IMR-90 (cell line): ENCODE results near the gene WIPI1. TPM values are rescaled to one million over a fixed set of nuclear protein-coding genes. Genes with fewer than 3 reads are reported as not detected.
"Not testable (repeated sequence)": the region's sequence is repeated elsewhere in the genome, so short reads cannot be mapped to it uniquely, and the experiment has no call there.

ENCODE experiments used
- ATAC-seq: fragments of 200-7000 bp; cut with Tn5 transposase; 2 replicates; pipeline ENCODE4 v1.9.1; 2020; ENCODE audit warnings: low read depth, mild to moderate bottlenecking, moderate library complexity
- BruUV-seq: library from RNA; stranded (reverse); fragments of 400-500 nt; replicated peaks from 2 replicates; lab custom pipeline; 2021; lab: Mats Ljungman, UMichigan
- CTCF ChIA-PET: fragments of 300-600 bp; formaldehyde crosslinking; extraction: SDS; loops from one replicate; lab custom pipeline; 2021; ENCODE audit warnings: antibody characterized with exemption; lab: Yijun Ruan, JAX
- POLR2A ChIA-PET: fragments of 300-600 bp; sonication (Branson Sonifier 250); formaldehyde crosslinking; loops from one replicate; lab custom pipeline; 2022; ENCODE audit warnings: antibody characterized with exemption; ENCODE audit not compliant: unreplicated experiment; lab: Charles Lee
- DNase-seq: peaks from one replicate; pipeline ENCODE4 v3.0.0; 2013
- H2AFZ ChIP-seq: replicated peaks from 2 replicates; pipeline ENCODE3; 2013; ENCODE audit warnings: low read length, mild to moderate bottlenecking; ENCODE audit not compliant: poor library complexity
- H2AK5ac ChIP-seq: 2 replicates; pipeline ENCODE4 v1.6.1; 2013; ENCODE audit warnings: low read depth, low read length, inconsistent platforms
- H2AK9ac ChIP-seq: replicated peaks from 2 replicates; pipeline ENCODE3; 2013; ENCODE audit warnings: mild to moderate bottlenecking, low read depth, low read length, moderate library complexity; ENCODE audit not compliant: poor library complexity
- H2BK120ac ChIP-seq: 2 replicates; pipeline ENCODE4 v1.6.1; 2013; ENCODE audit warnings: low read depth, low read length, inconsistent platforms
- H2BK15ac ChIP-seq: 3 replicates; pipeline ENCODE4 v1.6.1; 2013; ENCODE audit warnings: low read depth, low read length, inconsistent platforms
- H2BK20ac ChIP-seq: 2 replicates; pipeline ENCODE4 v1.6.1; 2013; ENCODE audit warnings: low read depth, mild to moderate bottlenecking, inconsistent platforms, low read length, moderate library complexity
- H2BK5ac ChIP-seq: 2 replicates; pipeline ENCODE4 v1.6.1; 2013; ENCODE audit warnings: mild to moderate bottlenecking, low read depth, low read length, inconsistent platforms; ENCODE audit not compliant: poor library complexity, severe bottlenecking
- H3K14ac ChIP-seq: replicated peaks from 2 replicates; pipeline ENCODE4 v1.6.1; 2013; ENCODE audit warnings: low read depth, low read length, inconsistent platforms
- H3K18ac ChIP-seq: 2 replicates; pipeline ENCODE4 v1.6.1; 2013; ENCODE audit warnings: low read depth, low read length, control low read depth
- H3K23ac ChIP-seq: 2 replicates; pipeline ENCODE4 v1.6.1; 2013; ENCODE audit warnings: low read depth, low read length, inconsistent platforms
- H3K27ac ChIP-seq: 2 replicates; pipeline ENCODE4 v1.5.1; 2013; ENCODE audit warnings: mild to moderate bottlenecking, control low read depth, low read length; ENCODE audit not compliant: insufficient read depth
- H3K27me3 ChIP-seq: 2 replicates; pipeline ENCODE4 v1.6.1; 2013; ENCODE audit warnings: low read length; ENCODE audit not compliant: control insufficient read depth, insufficient read depth
- H3K36me3 ChIP-seq: 2 replicates; pipeline ENCODE4 v1.6.1; 2013; ENCODE audit warnings: low read length, mixed read lengths; ENCODE audit not compliant: control insufficient read depth, insufficient read depth
- H3K4ac ChIP-seq: 2 replicates; pipeline ENCODE4 v1.6.1; 2013; ENCODE audit warnings: low read depth, low read length, inconsistent platforms
- H3K4me1 ChIP-seq: 2 replicates; pipeline ENCODE4 v1.6.1; 2013; ENCODE audit warnings: low read length, mixed read lengths; ENCODE audit not compliant: control insufficient read depth, insufficient read depth
- H3K4me2 ChIP-seq: 2 replicates; pipeline ENCODE4 v1.6.1; 2013; ENCODE audit warnings: low read depth, mild to moderate bottlenecking, control low read depth, low read length, moderate library complexity
- H3K4me3 ChIP-seq: 2 replicates; pipeline ENCODE4 v1.5.1; 2013; ENCODE audit warnings: low read depth, mild to moderate bottlenecking, control low read depth, low read length, moderate library complexity; ENCODE audit not compliant: insufficient read depth
- H3K56ac ChIP-seq: 2 replicates; pipeline ENCODE4 v1.6.1; 2013; ENCODE audit warnings: low read length, inconsistent platforms; ENCODE audit not compliant: insufficient read depth; ENCODE audit errors: extremely low read depth
- H3K79me1 ChIP-seq, 2 experiments: 2 replicates each; pipeline ENCODE4 v1.6.1; 2013; ENCODE audit warnings: low read length in 2 of 2, inconsistent platforms in 1 of 2, low read depth in 1 of 2
- H3K9ac ChIP-seq: 2 replicates; pipeline ENCODE4 v1.6.1; 2013; ENCODE audit warnings: low read depth, low read length, control low read depth
- H3K9me1 ChIP-seq: 2 replicates; pipeline ENCODE4 v1.6.1; 2013; ENCODE audit warnings: low read length, inconsistent platforms; ENCODE audit not compliant: insufficient read depth
- H3K9me3 ChIP-seq: 2 replicates; pipeline ENCODE4 v1.6.1; 2013; ENCODE audit warnings: low read length; ENCODE audit not compliant: control insufficient read depth, insufficient read depth
- H4K20me1 ChIP-seq: 2 replicates; pipeline ENCODE4 v1.6.1; 2013; ENCODE audit warnings: low read length, inconsistent platforms; ENCODE audit not compliant: insufficient read depth
- H4K5ac ChIP-seq: 2 replicates; pipeline ENCODE4 v1.6.1; 2013; ENCODE audit warnings: mild to moderate bottlenecking, low read depth, low read length, control low read depth
- H4K8ac ChIP-seq, 2 experiments: 2 replicates each; pipeline ENCODE4 v1.6.1; 2013; ENCODE audit warnings: low read depth in 2 of 2, low read length in 2 of 2, control low read depth in 1 of 2, inconsistent platforms in 1 of 2
- H4K91ac ChIP-seq: 2 replicates; pipeline ENCODE4 v1.6.1; 2013; ENCODE audit warnings: low read depth, low read length, inconsistent platforms; ENCODE audit not compliant: insufficient read depth
- WGBS, 2 experiments: methylation state at CpG; one replicate each; pipeline versions ENCODE4 v1.1.5 to v1.1.7; 2013; ENCODE audit warnings: missing lambda C conversion rate in 2 of 2; ENCODE audit not compliant: insufficient read length in 1 of 2; ENCODE audit errors: extremely low coverage in 2 of 2; 5-methylcytosine and 5-hydroxymethylcytosine counted together
- dilution Hi-C: fragments of 300-500 bp; cut with HindIII; formaldehyde crosslinking; loops from one replicate; pipeline ENCODE4 v1.14.3; 2018; ENCODE audit warnings: low sequenced_read_pairs; ENCODE audit not compliant: unreplicated experiment
- in situ Hi-C: fragments of 300-500 bp; cut with MboI; formaldehyde crosslinking; loops from 3 replicates; pipeline ENCODE4 v1.14.3; 2019; ENCODE audit warnings: low sequenced_read_pairs, inconsistent platforms, mixed read lengths
- intact Hi-C: fragments of 100-400 bp; cut with micrococcal nuclease; formaldehyde crosslinking; loops from 2 replicates; pipeline ENCODE4 v1.10.0; 2022
- polyA plus RNA-seq, 3 experiments: library from polyadenylated mRNA; depleted of rRNA; stranded (reverse); fragments of >200 nt; gene quantifications; 2 replicates each; pipeline ENCODE4 v1.2.3, GENCODE V29; 2012; ENCODE audit warnings: low replicate concordance in 1 of 3
- total RNA-seq: library from RNA; depleted of rRNA; stranded (reverse); fragments of >200 nt; gene quantifications from 2 replicates; pipeline ENCODE4 v1.2.3, GENCODE V29; 2012

WIPI1 gene
- total and polyA plus RNA-seq, 2 of the 4 experiments (the other 2 are of a cell fraction), result 78.6 to 129 TPM

DNA sequence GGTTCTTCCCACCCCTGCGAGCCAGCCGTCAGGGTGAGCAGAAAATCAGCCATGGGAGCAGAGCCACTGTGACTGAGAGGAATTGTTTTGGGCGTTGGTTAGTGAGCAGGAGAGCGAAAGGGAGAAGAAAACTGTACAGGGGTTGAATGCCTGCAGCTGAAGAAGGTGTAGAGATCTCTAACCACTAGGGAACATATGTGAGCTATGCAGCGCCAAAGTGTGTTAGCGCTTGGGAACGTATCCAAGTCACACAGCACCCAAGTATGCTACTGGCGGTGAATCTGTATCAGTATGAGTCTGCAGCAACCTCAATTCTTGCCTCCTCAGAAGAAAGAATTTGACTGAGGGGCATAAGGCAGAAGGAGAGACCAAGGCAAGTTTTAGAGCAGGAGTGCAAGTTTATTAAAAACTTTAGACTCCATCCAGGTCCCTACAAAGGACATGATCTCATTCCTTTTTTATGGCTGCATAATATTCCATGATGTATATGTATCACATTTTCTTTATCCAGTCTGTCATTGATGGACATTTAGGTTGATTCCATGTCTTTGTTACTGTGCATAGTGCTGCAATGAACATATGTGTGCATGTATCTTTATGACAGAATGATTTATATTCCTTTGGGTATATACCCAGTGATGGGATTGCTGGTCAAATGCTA lies 35.2 kb upstream of the WIPI1 start:
- H3K18ac ChIP-seq, ATAC-seq, H3K56ac ChIP-seq, H4K5ac ChIP-seq, H3K9ac ChIP-seq, H2AK9ac ChIP-seq, POLR2A ChIA-PET, H2BK5ac ChIP-seq, H3K9me1 ChIP-seq, in situ Hi-C loops, H3K4ac ChIP-seq, H3K23ac ChIP-seq, BruUV-seq, H4K8ac ChIP-seq, dilution Hi-C loops, H2BK15ac ChIP-seq, H2AFZ ChIP-seq, H2BK120ac ChIP-seq, H3K4me2 ChIP-seq, H3K79me1 ChIP-seq, H3K4me3 ChIP-seq, H3K9me3 ChIP-seq, H3K36me3 ChIP-seq, H3K27ac ChIP-seq, H3K4me1 ChIP-seq, H4K91ac ChIP-seq, H3K14ac ChIP-seq, intact Hi-C loops, H2BK20ac ChIP-seq, DNase-seq, H2AK5ac ChIP-seq, H4K20me1 ChIP-seq: not testable (repeated sequence)
- WGBS, 2 experiments, result no CpG with 5 or more reads among the region's 8 CpGs
- H3K27me3 ChIP-seq, result peaks cover 15% of the 10 kb centered on the region
- CTCF ChIA-PET, result interaction anchor here (0.7 kb wide), 1 partner anchor 60 kb away, joined by 5 read pairs; no protein-coding TSS in a partner anchor
